GM19023 (cell line): ENCODE results near the gene GJA10.

Experiments
- ATAC-seq: cut with Tn5 transposase; IDR thresholded peaks from one replicate; pipeline ENCODE4 v1.9.1; 2021; ENCODE audit warnings: mild to moderate bottlenecking, moderate library complexity; ENCODE audit not compliant: unreplicated experiment

The GJA10 gene

GRCh38 chr6:89916136-89916920 is 22.1 kb downstream of the GJA10 start:
- no peak for ATAC-seq

DNA sequence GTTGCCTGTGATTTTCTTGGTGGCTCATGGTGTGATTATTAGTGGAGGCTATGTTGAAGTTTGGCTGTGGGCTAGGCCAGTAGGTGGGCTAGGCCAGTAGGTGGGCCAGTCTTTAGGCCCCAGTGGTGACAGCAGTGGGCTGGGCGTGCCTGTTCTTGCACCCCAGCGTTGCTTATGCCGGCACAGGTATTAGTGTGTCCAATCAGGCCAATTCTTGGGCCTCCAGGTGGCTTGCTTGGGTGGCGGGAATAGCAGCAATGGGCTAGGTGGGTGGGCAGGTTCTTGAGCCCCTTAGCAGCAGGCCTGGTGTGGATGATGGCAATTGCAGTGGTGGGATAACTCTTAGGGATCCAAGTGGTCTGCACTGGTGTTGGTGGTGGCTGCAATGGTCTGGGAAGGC is 22.9 kb downstream of the GJA10 start:
- ATAC-seq, result no peak

- no peak for ATAC-seq
Observed at GRCh38 chr6:89917801-89918366, 23.6 kb downstream of the GJA10 start.

DNA sequence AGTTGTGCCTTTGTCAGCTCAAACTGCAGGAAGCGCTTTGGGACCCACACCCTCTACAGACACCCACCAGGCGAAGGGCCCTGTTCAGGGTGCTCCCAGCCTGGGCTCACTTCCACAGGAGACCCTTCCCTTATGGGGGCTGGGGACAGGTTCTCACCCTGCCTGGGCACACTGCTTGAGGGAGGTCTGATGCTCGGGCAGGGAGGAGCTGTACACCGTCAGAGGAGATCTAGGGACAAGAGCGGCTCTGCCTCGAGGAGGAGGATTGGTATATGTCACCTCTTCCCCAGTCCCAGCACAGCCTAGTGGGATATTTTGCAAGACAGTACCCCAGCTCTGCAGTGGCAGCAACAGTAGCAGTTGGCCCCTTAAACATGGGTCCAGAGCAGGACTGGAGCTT is 26.9 kb downstream of the GJA10 start:
- no peak for ATAC-seq

DNA sequence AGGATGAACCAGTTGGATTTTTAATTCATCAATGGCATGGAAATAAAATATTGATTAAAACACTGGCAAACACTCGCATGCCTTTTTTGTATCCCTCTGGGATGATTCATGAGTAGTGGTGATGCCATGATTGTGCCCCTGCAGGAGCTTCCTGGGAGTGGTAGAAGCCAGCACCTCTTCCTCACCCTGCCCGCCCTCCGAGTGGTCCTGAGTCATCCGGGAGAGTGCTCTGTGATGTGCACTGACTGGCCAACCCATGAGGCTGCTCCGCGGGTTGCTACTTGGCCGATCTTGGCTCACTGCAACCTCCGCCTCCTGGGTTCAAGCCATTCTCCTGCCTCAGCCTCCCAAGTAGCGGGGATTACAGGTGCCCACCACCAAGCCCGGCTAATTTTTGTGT is 27.4 kb downstream of the GJA10 start:
- no peak for ATAC-seq

- ATAC-seq, result no peak
Observed at GRCh38 chr6:89924231-89924630, 30.0 kb downstream of the GJA10 start.

DNA sequence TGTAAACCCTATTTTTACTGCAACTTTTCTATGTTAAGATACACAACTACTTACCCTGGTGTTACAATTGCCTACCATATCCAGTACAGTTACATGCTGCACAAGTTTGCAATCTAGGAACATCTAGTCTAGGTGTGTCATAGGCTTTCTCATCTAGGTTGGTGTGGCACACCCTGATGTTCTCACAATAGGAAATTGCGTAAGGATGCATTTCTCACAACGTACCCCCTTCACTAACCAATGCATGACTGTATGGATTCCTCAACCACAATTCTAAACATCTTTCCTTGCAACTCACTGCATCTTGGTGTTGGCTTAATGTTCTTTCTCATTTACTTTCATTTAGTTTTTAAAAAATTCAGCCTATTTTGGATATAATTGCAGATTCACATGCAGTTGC is 31.6 kb downstream of the GJA10 start:
- no peak for ATAC-seq

- ATAC-seq, result no peak
Observed at GRCh38 chr6:89927264-89927663, 33.0 kb downstream of the GJA10 start.

- ATAC-seq, result no peak
Observed at GRCh38 chr6:89927791-89928550, 33.7 kb downstream of the GJA10 start.

GRCh38 chr6:89928604-89929003 is 34.3 kb downstream of the GJA10 start:
- no peak for ATAC-seq

DNA sequence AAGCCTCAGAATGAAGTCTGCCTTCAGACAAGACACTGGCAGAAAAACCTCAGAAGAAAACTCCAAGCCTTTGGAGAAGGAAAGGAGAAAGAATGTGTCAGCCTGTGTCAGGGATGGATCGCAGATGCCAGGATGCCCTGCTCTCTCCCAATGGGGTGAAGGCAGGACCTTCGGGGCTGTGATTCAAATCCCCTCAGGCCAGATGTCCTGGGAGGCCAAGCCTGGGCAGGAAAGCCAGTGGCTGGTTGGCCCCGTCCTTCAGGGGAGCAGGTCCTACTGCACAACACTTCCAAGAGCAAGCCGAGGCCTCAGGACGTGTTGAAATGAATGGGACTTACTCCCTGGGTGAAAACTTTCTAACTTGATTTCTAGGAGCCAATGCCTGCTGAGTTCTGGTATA is 36.5 kb downstream of the GJA10 start:
- no peak for ATAC-seq

- ATAC-seq, result no peak
Observed at GRCh38 chr6:89932245-89932802, 38.1 kb downstream of the GJA10 start.

GRCh38 chr6:89934685-89935366 is 40.6 kb downstream of the GJA10 start:
- ATAC-seq, result no peak

DNA sequence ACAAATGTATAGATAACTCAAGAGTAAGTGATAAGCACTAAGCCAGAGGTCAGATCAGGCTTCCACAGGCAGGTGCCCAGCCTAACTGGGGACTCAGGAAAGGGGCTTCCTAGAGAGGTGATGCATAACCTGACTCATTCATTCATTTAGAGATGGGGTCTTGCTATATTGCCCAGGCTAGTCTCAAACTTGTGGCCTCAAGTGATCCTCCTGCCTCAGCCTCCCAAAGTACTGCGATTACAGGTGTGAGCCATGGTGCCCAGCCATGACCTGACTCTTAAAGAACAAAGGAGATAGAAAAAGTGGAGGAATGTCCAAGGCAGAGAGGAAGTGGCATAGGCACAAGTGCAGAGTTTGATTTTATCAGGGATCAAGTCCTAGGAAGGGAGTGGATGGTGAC is 41.9 kb downstream of the GJA10 start:
- no peak for ATAC-seq

DNA sequence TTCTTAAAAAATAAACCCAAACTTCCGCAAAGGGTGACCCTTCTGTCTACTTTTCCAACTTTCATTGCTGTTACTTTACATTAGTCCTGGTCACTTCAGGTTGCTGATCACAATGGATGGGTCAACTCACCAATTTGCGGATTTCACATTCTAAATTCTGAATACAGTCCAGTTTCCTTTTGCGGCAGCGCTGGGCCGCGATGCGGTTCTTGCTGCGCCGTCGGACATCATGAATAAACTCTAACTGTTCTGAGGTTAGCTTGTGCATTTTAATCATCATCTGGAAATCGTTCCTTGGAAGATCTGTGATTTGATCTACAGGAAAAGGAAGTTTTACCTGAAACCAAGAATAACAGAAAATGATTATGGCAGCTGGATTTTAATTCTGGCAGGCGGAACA is 43.7 kb downstream of the GJA10 start:
- no peak for ATAC-seq

DNA sequence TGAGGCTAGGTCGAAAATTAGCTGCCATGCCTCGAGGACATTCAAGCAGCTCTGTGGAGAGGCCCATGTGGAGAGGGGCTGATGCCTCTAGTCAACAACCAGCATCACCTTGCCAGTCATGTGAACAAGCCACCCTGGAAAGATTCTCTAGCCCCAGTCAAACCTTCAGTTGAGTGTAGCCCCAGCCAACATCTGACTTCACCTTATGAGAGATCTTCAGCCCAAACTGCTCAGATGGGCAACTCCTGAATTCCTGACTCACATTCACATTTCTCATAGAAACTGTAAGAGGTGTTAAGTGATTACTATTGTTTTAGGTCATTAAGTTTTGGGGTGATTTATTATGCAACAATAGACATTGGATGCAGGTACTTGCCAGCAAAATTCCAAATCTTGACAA is 44.9 kb downstream of the GJA10 start:
- no peak for ATAC-seq

- ATAC-seq, result peak; percentile 86
Observed at GRCh38 chr6:89940225-89941027, 46.2 kb downstream of the GJA10 start.

GRCh38 chr6:89941031-89941762 is 46.9 kb downstream of the GJA10 start:
- ATAC-seq, result no peak

- no peak for ATAC-seq
Observed at GRCh38 chr6:89941763-89942497, 47.7 kb downstream of the GJA10 start.
